HG03060 (cell line): Measurements from ENCODE around the gene ZNF521.

ENCODE experiments used
- ATAC-seq: cut with Tn5 transposase; IDR thresholded peaks from one replicate; pipeline ENCODE4 v1.9.1; 2021; ENCODE audit warnings: low read depth, moderate number of reproducible peaks; ENCODE audit not compliant: unreplicated experiment

ZNF521 gene

DNA sequence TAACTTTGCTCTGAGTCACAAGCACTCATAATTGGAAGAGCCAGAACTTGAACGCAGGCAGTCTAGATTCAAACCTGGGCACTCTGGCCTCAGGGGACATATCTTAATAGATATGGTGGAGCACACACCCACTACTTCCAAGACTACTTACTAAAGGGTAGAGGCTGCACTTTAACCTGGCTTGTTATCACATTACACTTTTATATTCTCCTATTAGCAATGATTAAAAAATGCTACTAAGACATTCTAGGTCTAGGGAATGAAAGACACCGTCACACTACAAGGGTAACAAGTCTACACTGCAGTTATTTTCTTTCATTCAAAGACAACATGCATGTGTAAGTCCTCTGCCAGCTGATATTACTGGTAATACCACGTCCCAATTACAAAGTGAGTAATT, 258.8 kb downstream of the ZNF521 start:
- no peak for ATAC-seq

GRCh38 chr18:25089470-25089869, 262.5 kb downstream of the ZNF521 start:
- no peak for ATAC-seq

DNA sequence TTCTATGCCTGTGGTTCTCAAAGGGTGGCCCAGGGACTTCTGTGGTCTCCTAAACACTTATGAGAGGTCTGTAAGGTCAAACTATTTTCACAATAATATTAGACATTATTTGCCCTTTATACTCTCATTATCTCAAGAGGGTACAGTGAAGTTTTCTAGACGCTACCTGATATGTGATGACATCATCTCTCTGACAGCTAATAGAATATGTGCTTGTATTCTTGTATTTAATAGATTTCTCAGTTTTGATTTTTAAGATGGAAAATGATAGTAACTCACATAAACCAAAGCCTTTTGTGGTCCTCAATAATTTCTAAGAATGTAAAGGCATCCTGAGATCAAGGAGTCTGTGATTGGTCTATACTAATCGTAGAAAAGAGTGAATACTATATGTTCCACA, 265.1 kb downstream of the ZNF521 start:
- no peak for ATAC-seq

DNA sequence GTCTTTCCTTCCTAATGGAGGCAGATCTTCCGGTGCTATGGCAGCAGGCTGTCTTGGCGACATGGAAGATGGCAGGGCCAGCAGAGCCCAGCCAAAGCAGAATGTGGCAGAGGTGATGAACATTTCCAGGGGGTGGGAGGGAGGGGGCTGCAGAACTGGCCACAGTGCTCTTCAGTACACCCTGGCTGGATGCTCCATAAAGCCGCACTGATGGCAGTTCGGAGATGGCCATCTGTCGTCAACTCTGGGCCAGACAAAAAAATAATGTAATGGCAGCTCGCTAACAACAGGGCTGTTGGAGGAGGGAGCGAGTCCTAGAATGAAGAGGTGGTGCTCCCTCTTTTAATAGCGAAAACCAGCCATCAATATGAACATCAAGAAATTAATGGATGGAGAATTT, 271.0 kb downstream of the ZNF521 start:
- no peak for ATAC-seq

DNA sequence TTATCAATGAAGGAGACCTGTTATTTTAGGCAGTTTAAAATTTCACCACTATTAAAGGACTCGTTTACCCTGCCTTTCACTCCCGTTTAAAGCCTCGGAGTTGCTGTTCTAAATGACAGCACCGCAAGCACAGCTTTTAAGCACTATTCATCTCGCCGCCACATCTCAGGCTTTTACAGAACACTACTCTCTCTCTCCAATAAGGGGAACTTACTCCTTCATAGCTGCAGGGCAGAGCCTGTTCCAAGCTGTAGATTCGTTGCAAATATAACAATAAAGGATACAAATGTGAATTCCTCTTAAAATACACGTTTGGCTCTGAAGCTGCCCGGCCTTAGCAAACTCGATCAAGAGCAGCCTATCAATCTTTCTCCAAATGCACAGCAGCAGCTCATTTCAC, 271.8 kb downstream of the ZNF521 start:
- no peak for ATAC-seq

GRCh38 chr18:25077944-25078723, 273.8 kb downstream of the ZNF521 start:
- no peak for ATAC-seq

GRCh38 chr18:25077038-25077943, 274.7 kb downstream of the ZNF521 start:
- ATAC-seq = no peak

GRCh38 chr18:25075783-25076182, 276.2 kb downstream of the ZNF521 start:
- ATAC-seq = no peak

- no peak for ATAC-seq
Observed at GRCh38 chr18:25075331-25075730, 276.6 kb downstream of the ZNF521 start.

DNA sequence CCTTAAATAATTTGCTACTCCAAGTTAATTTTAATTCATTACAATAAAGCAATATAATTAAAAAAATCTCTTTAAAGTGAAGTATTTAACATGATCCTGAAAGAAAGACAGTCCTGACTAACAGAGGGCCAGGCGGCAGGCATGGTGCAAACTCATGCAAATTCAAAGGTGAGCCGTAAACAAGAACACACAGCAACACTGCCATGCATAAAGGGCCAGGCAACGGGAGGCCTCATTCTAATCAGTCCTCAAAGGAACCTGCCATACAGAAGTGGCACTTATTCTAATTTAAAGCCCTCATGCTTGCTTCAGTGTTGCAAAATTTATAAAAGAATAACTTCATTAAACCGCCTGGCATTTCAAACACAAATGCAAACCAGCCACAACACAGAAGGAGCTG, 277.0 kb downstream of the ZNF521 start:
- ATAC-seq = no peak

DNA sequence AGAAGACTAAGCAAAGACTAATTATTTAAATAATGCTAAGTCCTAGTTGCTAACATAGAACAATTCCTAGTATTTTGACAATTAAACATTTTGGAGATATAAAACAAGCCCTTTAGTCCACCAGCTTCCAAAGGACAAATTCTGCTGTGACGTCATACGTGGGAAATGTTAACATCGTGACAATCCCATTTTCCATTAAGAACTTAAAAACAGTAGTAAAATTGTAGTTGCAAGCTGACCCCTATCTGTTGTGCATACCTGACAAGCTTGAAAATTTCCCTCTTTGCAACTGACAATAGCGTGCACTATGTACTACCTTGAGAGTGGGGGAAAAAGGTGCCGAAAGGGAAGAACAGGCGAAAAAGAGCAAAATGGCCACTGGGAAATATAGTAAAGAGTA, 279.8 kb downstream of the ZNF521 start:
- ATAC-seq = no peak

GRCh38 chr18:25067275-25068025, 284.5 kb downstream of the ZNF521 start:
- no peak for ATAC-seq

DNA sequence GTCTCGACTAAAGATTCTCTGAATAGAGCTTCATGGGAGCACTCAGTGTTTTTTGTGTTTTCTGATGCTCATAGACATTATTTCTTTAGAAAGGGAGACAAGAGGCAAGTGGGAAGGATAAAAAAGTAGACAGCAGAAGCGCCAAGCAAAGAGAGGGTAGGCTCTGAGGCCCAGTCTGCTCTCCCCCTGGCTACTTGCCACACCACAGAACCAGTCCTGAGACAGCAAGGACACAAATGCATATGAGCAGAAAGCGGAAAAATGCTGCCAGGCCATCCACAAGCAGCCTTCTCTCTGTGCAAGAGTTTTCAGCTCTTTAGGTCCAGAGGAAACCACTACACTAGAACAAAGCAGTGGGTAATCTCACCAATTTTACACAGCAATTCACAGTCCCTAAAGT, 285.4 kb downstream of the ZNF521 start:
- no peak for ATAC-seq

GRCh38 chr18:25062720-25063119, 289.2 kb downstream of the ZNF521 start:
- no peak for ATAC-seq

DNA sequence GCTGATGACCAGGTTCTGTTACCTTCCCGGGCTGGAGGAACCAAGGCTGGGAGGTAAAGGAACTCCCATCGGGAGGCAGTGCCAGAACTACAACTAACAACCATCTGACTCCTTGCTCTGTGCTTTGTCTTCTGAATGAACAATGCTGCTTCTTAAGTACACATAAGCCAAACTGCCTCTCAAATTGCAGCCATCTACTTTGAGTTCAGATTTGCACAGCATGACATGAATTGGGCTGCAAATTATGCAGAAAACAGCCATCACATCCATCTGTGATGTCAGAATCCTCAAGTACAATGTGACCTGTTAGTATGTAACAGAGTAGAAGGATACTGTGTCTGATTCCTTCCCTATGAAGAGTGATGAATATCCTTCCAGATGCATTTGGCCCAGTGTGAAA, 290.6 kb downstream of the ZNF521 start:
- no peak for ATAC-seq

DNA sequence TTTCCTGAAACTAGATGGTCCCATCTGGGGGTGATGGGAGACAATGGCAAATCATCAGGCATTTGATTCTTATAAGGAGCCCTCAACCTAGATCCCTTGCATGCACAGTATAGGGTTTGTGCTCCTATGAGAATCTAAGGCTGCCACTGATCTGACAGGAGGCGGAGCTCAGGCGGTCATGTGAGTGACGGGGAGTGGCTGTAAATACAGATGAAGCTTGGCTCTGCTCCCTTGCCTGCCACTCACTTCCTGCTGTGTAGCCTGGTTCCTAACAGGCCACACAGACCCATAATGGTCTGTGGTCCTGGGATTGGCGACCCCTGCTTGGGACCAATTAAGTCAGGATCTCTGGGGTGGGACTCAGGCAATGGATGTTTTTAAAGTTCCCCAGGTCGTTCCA, 293.4 kb downstream of the ZNF521 start:
- ATAC-seq = no peak

GRCh38 chr18:25057491-25058050, 294.4 kb downstream of the ZNF521 start:
- ATAC-seq = no peak

GRCh38 chr18:25056429-25056828, 295.5 kb downstream of the ZNF521 start:
- no peak for ATAC-seq

- no peak for ATAC-seq
Observed at GRCh38 chr18:25055076-25055475, 296.9 kb downstream of the ZNF521 start.

DNA sequence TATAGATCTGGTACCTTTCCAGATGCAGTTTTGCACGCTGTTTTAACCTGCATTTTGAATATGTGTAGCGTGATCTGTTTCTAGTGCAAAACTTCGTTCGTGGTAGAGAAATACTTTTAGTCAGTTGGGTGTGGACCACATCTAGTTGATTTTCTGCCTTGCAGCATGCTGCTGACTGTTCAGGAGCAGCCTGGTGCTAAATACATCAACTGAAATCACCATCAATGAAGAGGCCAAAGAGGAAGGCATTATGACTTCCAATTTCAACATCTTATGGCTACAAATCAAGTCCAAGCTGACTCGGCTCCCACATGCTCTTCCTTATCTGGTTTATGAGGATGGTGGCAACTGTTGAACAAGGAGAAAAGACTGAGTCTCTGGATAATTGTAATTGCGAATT, 298.5 kb downstream of the ZNF521 start:
- no peak for ATAC-seq

DNA sequence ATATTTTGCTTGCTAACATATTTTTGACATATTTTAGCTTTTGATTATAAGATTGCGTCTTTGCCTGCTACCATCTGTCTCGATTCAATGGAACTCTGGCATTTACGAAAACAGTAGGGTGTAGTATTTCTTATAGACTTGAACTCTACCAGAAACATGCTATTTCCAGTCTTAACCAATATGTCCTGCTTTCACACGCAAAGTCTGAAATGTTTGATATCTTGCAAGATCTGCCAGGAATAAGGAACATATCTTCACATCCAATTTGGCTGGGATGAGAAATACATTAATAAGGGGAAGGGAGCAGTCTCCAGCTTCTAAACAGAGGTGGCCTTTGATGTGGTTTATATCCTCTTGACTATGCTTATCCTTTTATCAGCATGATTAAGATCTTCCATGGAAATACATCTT, 299.4 kb downstream of the ZNF521 start:
- no peak for ATAC-seq
